ENCODE results near the gene FBRSL1.

FBRSL1 gene

DNA sequence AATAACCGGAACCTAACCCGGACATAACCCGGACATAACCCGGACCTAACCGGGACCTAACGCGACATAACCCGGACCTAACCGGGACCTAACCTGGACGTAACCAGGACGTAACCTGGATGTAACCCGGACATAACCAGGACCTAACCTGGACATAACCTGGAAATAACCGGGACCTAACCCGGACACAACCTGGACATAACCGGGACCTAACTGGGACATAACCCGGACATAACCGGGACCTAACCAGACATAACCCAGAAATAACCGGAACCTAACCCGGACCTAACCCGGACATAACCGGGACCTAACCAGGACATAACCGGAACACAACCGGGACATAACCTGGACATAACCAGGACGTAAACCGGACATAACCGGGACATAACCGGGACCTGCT is 6.7 kb upstream of the FBRSL1 start:
- in situ Hi-C loops (cut with HindIII; ENCODE audit: low sequenced_read_pairs), result no loop called here
- DNase-seq (ENCODE audit: low read depth), result no peak
- no peak overlapping the region for H3K4me3 ChIP-seq (ENCODE audit: low read depth, low read length)
- TF ChIP-seq CTCF (IDR thresholded peaks at IDR 0.05; ENCODE audit: low read depth, low read length, missing control alignments), result no peak

- TF ChIP-seq CTCF (IDR thresholded peaks at IDR 0.05; ENCODE audit: low read depth, low read length, missing control alignments), result no peak
- DNase-seq (ENCODE audit: low read depth), result no peak
- no peak overlapping the region for H3K4me3 ChIP-seq (ENCODE audit: low read depth, low read length)
- in situ Hi-C loops (cut with HindIII; ENCODE audit: low sequenced_read_pairs), result no loop called here
These were observed 6.3 kb upstream of the FBRSL1 start for GRCh38 chr12:132483612-132484011.

DNA sequence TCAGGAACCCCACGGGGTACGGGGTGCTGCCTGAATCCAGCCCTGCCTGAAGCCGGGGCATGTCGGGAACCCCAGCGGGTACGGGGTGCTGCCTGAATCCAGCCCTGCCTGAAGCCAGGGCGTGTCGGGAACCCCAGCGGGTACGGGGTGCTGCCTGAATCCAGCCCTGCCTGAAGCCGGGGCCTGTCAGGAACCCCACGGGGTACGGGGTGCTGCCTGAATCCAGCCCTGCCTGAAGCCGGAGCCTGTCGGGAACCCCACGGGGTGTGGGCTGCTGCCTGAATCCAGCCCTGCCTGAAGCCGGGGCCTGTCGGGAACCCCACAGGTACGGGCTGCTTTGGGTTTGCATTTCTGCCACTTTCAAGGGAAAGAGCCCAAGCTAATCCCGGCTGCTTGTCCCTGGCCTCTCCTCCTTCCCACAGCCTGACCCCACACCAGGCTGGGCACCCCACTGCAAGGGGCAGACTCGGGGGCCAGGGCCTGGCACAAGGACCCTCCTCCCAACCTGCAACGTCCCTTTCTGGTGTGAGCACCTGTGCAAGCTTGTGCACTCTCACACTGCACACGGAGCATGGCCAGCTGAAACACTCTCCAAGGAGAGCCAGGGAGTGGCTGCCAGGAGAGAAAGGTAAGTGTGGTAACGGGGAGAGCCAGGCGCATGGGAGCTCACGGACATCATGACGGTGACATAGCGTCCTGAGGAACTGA is 5.6 kb upstream of the FBRSL1 start:
- no peak for TF ChIP-seq CTCF (IDR thresholded peaks at IDR 0.05; ENCODE audit: low read depth, low read length, missing control alignments)
- in situ Hi-C loops (cut with HindIII; ENCODE audit: low sequenced_read_pairs), result no loop called here
- no peak for DNase-seq (ENCODE audit: low read depth)
- H3K4me3 ChIP-seq (ENCODE audit: low read depth, low read length), result no peak overlapping the region

DNA sequence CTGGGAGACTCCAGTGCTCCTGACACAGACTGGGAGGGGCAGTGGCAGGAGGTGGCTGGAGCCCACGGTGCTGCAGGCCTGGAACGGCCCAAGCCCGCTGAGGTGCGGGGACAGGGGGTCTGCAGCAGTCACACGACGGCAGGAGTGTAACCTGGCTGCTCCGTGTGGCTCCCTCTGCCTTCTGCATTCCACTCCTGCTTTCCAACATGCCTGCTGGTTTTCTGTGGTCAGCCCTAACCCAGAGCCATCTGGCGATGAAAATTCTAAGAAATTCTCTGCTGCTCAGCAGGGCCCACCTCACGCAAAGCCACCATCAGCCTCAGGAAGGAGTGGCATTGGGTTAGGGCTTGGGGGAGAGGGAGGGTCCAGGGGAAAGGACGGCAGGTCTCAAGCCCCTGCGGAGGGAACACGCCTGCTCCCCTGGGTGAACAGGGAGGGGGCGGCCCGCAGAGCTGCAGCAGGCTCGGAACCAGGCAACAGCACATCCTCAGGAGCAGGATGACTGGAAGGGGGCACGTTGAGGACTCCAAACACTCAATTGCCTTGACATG is 5.0 kb upstream of the FBRSL1 start:
- no peak for TF ChIP-seq CTCF (IDR thresholded peaks at IDR 0.05; ENCODE audit: low read depth, low read length, missing control alignments)
- DNase-seq (ENCODE audit: low read depth), result no peak
- in situ Hi-C loops (cut with HindIII; ENCODE audit: low sequenced_read_pairs), result no loop called here
- H3K4me3 ChIP-seq (ENCODE audit: low read depth, low read length), result no peak overlapping the region

GRCh38 chr12:132485619-132486018 is 4.3 kb upstream of the FBRSL1 start:
- in situ Hi-C loops (cut with HindIII; ENCODE audit: low sequenced_read_pairs), result no loop called here
- DNase-seq (ENCODE audit: low read depth), result no peak
- no peak for TF ChIP-seq CTCF (IDR thresholded peaks at IDR 0.05; ENCODE audit: low read depth, low read length, missing control alignments)
- no peak overlapping the region for H3K4me3 ChIP-seq (ENCODE audit: low read depth, low read length)

GRCh38 chr12:132486168-132486567 is 3.8 kb upstream of the FBRSL1 start:
- in situ Hi-C loops (cut with HindIII; ENCODE audit: low sequenced_read_pairs), result no loop called here
- no peak overlapping the region for H3K4me3 ChIP-seq (ENCODE audit: low read depth, low read length)
- DNase-seq (ENCODE audit: low read depth), result no peak
- TF ChIP-seq CTCF (IDR thresholded peaks at IDR 0.05; ENCODE audit: low read depth, low read length, missing control alignments), result no peak

All from astrocyte of the cerebellum (primary cell).